C4-2B (cell line): ENCODE measurements around the gene AP3M1.

Experiments used
- CTCF ChIP-seq: fragments of 450-650 bp; conservative IDR thresholded peaks from 2 replicates; pipeline ENCODE4 v1.5.1; 2017; ENCODE audit warnings: mild to moderate bottlenecking
- ZFX ChIP-seq: fragments of 450-650 bp; IDR thresholded peaks from 2 replicates; pipeline ENCODE4 v1.6.1; 2017

DNA sequence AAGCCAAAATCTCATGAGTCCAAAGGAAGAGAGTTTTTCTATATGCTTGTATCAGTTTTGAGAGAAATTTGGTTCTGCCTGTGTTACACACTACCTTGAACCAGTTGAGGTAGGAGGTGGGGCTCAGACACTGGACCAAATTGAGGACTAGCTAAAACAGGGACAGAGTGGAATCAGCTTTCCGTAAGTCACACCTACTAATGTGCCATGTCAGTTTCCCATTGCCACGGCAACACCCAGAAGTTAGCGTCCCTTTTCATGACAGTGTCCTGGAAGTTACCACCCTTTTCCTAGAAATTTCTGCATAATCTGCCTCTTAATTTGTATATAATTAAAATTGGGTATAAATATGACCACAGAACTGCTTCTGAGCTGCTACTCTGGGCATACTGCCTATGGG is 9.4 kb upstream of the AP3M1 start:
- TF ChIP-seq CTCF (no peak), ZFX (no peak)
